Gastroesophageal sphincter (tissue), 3 donors: Measurements from ENCODE around the gene SIRPA.

Experiments used
- CTCF ChIP-seq, 4 experiments: fragments of 200-600 bp in 2 of 4; fragments of 450-650 bp in 2 of 4; sonication (generic) in 1 of 4; IDR thresholded peaks; one replicate each; pipeline ENCODE4 v1.5.1; 2017 to 2019; ENCODE audit warnings: antibody characterized with exemption in 4 of 4, mild to moderate bottlenecking in 2 of 4, moderate library complexity in 2 of 4
- POLR2A ChIP-seq, 2 donors: fragments of 450-650 bp; IDR thresholded peaks; one replicate each; pipeline ENCODE4 v1.6.1; 2017; ENCODE audit warnings: antibody characterized with exemption in 2 of 2, mild to moderate bottlenecking in 2 of 2, moderate library complexity in 1 of 2

GRCh38 chr20:1964659-1965405 is 69.6 kb downstream of the SIRPA start:
- TF ChIP-seq CTCF (IDR thresholded peaks at IDR 0.05) (no peak), POLR2A (IDR thresholded peaks at IDR 0.05) (no peak)
